Measurements from ENCODE around the gene TAS2R42. TPM values are rescaled to one million over a fixed set of nuclear protein-coding genes. Genes with fewer than 3 reads are reported as not detected.

TAS2R42 gene, protein sequence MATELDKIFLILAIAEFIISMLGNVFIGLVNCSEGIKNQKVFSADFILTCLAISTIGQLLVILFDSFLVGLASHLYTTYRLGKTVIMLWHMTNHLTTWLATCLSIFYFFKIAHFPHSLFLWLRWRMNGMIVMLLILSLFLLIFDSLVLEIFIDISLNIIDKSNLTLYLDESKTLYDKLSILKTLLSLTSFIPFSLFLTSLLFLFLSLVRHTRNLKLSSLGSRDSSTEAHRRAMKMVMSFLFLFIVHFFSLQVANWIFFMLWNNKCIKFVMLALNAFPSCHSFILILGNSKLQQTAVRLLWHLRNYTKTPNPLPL
- total RNA-seq (2012; rRNA removed) = not detected in 2 replicates

DNA sequence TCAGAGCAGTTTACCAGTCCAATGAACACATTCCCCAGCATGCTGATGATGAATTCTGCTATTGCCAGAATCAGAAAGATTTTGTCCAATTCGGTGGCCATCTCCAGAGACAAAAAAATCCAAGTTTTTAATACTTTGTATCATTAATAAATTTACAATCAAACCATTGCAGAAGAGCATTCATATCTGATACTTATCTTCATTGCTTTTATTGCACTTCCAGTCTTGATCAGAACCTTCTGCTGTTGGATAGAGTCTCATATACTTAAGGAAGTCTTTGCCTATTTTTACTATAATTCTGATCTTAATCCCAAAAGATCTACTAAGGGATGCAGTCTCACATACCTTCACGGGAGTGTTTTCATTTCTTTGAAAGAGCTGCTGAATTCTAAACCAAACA is at the start of gene TAS2R42:
TSS of gene TAS2R42 (minus strand) at position 101 of the 400 bp plus-strand sequence. CDS start at position 101, 0 bp downstream.
- Histone ChIP-seq H3K9me3 (replicated peaks; ENCODE audit: low read length) (no peaks in the 10 kb centered on the region), H3K27me3 (ENCODE audit: control insufficient read depth, insufficient read depth, low read length) (no peaks in the 10 kb centered on the region), H3K36me3 (ENCODE audit: insufficient read depth, low read length) (no peaks in the 10 kb centered on the region), H3K4me2 (ENCODE audit: low read length) (no peak within 1 kb of the TSS), H3K9ac (ENCODE audit: low read depth, low read length) (no peak within 1 kb of the TSS), H3K4me3 (ENCODE audit: low read length) (no peak within 1 kb of the TSS), H3K4me1 (ENCODE audit: control insufficient read depth, insufficient read depth, low read length) (no peaks in the 10 kb centered on the region)

DNA sequence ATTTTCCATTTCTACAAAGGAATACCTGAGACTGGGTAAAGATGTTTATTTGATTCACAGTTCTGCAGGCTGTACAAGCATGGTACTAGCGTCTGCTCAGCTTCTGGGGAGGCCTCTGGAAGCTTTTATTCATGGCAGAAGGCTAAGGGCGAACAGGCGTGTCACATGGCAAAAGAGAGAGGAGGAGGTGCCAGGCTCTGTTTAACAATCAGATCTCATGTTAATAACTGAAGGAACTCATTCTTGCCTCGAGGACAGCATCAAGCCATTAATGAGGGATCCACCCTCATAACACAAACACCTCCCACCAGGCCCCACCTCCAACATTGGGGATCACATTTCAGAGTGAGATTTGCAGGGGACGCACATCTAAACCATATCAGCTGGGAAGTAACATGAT is 46.8 kb upstream of the TAS2R42 start:
- Histone ChIP-seq H3K9me3 (replicated peaks; ENCODE audit: low read length) (no peaks in the 10 kb centered on the region), H3K4me2 (ENCODE audit: low read length) (no peak overlapping the region), H3K27me3 (ENCODE audit: control insufficient read depth, insufficient read depth, low read length) (no peaks in the 10 kb centered on the region), H3K9ac (ENCODE audit: low read depth, low read length) (no peak overlapping the region), H3K36me3 (ENCODE audit: insufficient read depth, low read length) (no peaks in the 10 kb centered on the region), H3K4me3 (ENCODE audit: low read length) (no peak overlapping the region), H3K4me1 (ENCODE audit: control insufficient read depth, insufficient read depth, low read length) (no peaks in the 10 kb centered on the region)

DNA sequence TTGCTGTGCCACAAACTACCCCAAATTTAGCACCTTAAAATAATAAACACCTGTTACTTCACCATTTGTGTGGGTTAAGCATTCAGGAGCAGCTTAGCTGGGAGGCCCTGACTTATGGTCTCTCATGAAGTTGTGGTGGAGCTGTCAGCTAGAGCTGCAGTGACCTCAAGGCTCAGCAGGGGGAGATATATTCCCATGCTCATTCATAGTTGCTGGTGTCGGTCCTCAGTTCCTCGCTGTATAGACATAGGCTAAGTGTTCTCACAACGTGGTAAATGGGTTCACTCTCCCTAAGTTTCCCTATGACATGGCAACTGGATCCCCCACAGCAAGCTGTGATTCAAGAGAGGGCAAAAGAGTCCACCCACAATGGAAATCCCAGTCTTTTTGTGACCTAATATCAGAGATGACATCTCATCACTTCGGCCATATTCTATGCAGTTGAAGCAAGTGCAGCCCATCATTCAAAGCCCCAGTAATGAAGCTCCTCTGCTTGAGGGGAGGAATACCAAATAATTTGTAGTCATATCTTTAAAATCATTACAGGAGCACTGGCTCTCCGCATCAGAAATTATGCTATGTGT is 41.7 kb upstream of the TAS2R42 start:
- Histone ChIP-seq H3K9me3 (replicated peaks; ENCODE audit: low read length) (no peaks in the 10 kb centered on the region), H3K4me2 (ENCODE audit: low read length) (no peak overlapping the region)

DNA sequence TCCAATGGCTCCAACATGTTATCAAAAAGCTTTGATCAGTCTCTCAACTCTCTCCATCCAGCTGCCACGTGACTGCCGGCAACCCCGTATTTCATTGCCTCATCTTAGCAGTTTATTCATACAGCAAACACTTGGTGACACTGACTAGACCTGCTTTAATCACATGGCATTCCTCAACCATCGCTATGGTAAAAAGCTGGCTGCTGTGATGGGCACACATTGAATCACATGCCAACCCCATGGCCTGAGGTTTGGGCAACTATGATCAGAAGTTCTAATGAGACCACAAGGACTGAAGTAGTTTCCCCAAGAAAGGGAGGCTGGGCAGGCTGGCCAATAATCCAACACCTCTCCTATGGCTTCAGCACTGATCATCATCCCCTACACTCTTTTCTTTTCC is 40.6 kb upstream of the TAS2R42 start:
- no peaks in the 10 kb centered on the region for H3K9me3 ChIP-seq (replicated peaks; ENCODE audit: low read length)
- no peak overlapping the region for H3K9ac ChIP-seq (ENCODE audit: low read depth, low read length)
- no peaks in the 10 kb centered on the region for H3K4me1 ChIP-seq (ENCODE audit: control insufficient read depth, insufficient read depth, low read length)
- H3K4me3 ChIP-seq (ENCODE audit: low read length) = no peak overlapping the region
- no peaks in the 10 kb centered on the region for H3K27me3 ChIP-seq (ENCODE audit: control insufficient read depth, insufficient read depth, low read length)
- H3K4me2 ChIP-seq (ENCODE audit: low read length) = no peak overlapping the region
- H3K36me3 ChIP-seq (ENCODE audit: insufficient read depth, low read length) = no peaks in the 10 kb centered on the region

More for the DNA sequence above, 41.7 kb upstream of the TAS2R42 start:
- Histone ChIP-seq H3K9ac (ENCODE audit: low read depth, low read length) (no peak overlapping the region), H3K4me3 (ENCODE audit: low read length) (no peak overlapping the region), H3K36me3 (ENCODE audit: insufficient read depth, low read length) (no peaks in the 10 kb centered on the region), H3K27me3 (ENCODE audit: control insufficient read depth, insufficient read depth, low read length) (no peaks in the 10 kb centered on the region), H3K4me1 (ENCODE audit: control insufficient read depth, insufficient read depth, low read length) (no peaks in the 10 kb centered on the region)

DNA sequence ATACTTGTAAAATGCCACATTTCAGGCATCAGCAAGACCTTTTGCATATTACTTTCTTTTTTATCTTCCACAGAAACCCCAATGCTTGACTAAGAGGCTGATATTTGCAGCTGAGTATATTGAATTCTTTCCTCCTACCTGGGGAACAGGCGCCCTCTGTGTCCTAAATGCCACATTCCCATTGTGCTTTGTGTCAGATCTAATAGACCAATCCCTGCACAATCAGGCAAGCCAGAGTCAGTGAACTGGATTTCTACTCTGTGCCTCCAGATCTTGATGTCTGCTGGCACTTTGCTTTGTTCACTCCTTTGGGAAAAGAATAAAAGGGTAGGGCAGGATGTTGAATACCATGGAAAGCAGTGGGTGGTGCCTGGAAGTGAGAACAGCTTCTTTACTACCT is 22.4 kb upstream of the TAS2R42 start:
- Histone ChIP-seq H3K4me1 (ENCODE audit: control insufficient read depth, insufficient read depth, low read length) (no peaks in the 10 kb centered on the region), H3K4me2 (ENCODE audit: low read length) (no peak overlapping the region), H3K4me3 (ENCODE audit: low read length) (no peak overlapping the region), H3K9ac (ENCODE audit: low read depth, low read length) (no peak overlapping the region), H3K27me3 (ENCODE audit: control insufficient read depth, insufficient read depth, low read length) (no peaks in the 10 kb centered on the region), H3K36me3 (ENCODE audit: insufficient read depth, low read length) (no peaks in the 10 kb centered on the region), H3K9me3 (replicated peaks; ENCODE audit: low read length) (no peaks in the 10 kb centered on the region)

DNA sequence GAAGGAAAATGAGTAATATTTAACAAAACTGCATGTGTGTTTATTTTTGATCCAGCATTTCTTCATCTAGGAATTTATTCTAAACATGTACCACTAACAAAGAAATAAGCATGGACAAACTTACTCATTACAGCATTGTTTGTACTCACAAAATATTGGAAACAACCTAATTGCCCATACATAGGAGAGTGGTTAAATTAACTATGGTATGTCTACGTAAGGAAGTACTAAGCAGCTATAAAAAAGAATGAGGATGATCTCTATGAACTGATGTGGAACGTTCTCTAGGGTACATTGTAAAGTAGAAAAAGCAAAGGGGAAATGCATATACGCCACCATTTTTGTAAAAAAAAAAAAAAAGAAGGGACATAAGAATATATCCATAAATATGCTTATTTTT is 17.4 kb upstream of the TAS2R42 start:
- Histone ChIP-seq H3K9me3 (replicated peaks; ENCODE audit: low read length) (no peaks in the 10 kb centered on the region), H3K4me1 (ENCODE audit: control insufficient read depth, insufficient read depth, low read length) (no peaks in the 10 kb centered on the region), H3K4me2 (ENCODE audit: low read length) (no peak overlapping the region), H3K9ac (ENCODE audit: low read depth, low read length) (no peak overlapping the region), H3K4me3 (ENCODE audit: low read length) (no peak overlapping the region), H3K36me3 (ENCODE audit: insufficient read depth, low read length) (no peaks in the 10 kb centered on the region), H3K27me3 (ENCODE audit: control insufficient read depth, insufficient read depth, low read length) (no peaks in the 10 kb centered on the region)

DNA sequence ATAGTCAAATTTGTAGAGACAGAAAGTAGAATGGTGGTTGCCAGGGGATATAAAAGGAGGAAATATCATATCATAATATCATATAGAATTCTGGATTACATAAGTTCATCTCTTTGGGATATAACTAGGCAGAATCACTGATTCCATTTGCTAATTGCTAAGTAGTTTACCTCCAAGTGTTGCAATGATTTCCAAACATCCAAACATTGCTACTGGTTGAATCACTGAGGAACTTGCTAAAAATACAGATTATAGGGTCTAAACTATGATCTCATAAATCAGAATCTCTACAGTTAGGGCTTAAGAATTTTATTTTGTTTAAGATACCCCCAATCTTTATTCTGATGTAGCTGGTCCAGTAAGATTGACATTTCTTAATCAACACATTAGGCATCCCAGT is 16.1 kb upstream of the TAS2R42 start:
- no peak overlapping the region for H3K4me2 ChIP-seq (ENCODE audit: low read length)
- no peaks in the 10 kb centered on the region for H3K27me3 ChIP-seq (ENCODE audit: control insufficient read depth, insufficient read depth, low read length)
- no peaks in the 10 kb centered on the region for H3K4me1 ChIP-seq (ENCODE audit: control insufficient read depth, insufficient read depth, low read length)
- H3K36me3 ChIP-seq (ENCODE audit: insufficient read depth, low read length) = no peaks in the 10 kb centered on the region
- no peak overlapping the region for H3K9ac ChIP-seq (ENCODE audit: low read depth, low read length)
- no peaks in the 10 kb centered on the region for H3K9me3 ChIP-seq (replicated peaks; ENCODE audit: low read length)
- H3K4me3 ChIP-seq (ENCODE audit: low read length) = no peak overlapping the region

DNA sequence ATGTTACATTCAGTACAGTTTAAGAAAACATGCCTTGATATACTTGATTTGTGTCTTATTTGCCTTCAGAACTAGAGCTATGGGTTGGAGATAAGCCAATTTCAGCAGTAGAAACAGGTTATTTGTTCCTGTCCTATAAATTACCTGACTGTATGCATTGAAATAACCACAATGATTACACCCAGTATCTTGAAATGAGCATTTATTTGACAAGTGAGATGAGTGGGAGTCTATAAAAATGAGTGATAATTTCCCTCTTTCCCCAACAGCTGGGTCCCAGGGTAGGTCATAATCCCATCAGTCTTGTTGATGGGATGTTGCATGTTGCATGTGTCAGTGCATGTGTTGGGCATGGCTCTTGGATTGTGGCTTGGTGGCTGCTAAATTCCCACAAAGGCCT is 3.7 kb downstream of the TAS2R42 start:
- Histone ChIP-seq H3K9me3 (replicated peaks; ENCODE audit: low read length) (no peaks in the 10 kb centered on the region), H3K4me1 (ENCODE audit: control insufficient read depth, insufficient read depth, low read length) (no peaks in the 10 kb centered on the region), H3K27me3 (ENCODE audit: control insufficient read depth, insufficient read depth, low read length) (no peaks in the 10 kb centered on the region), H3K9ac (ENCODE audit: low read depth, low read length) (no peak overlapping the region), H3K36me3 (ENCODE audit: insufficient read depth, low read length) (no peaks in the 10 kb centered on the region), H3K4me3 (ENCODE audit: low read length) (no peak overlapping the region), H3K4me2 (ENCODE audit: low read length) (no peak overlapping the region)

DNA sequence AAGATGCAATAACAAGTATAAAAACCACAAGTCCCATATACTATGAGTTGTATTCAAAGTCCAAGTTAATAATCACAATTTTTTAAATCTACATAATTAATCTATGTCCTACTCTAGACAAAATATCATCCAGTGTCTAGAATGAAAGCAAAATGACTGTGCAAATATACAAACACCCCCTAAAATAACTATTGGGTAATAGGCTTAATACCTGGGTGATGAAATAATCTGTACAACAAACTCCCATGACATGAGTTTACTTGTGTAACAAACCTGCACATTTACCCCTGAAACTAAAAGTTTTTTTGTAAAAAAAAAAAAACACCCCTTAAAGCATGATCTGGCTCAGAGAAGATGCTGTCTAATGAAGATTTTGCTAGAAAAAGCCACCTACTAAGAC is 4.2 kb downstream of the TAS2R42 start:
- no peaks in the 10 kb centered on the region for H3K36me3 ChIP-seq (ENCODE audit: insufficient read depth, low read length)
- no peaks in the 10 kb centered on the region for H3K9me3 ChIP-seq (replicated peaks; ENCODE audit: low read length)
- no peak overlapping the region for H3K4me3 ChIP-seq (ENCODE audit: low read length)
- no peaks in the 10 kb centered on the region for H3K27me3 ChIP-seq (ENCODE audit: control insufficient read depth, insufficient read depth, low read length)
- no peaks in the 10 kb centered on the region for H3K4me1 ChIP-seq (ENCODE audit: control insufficient read depth, insufficient read depth, low read length)
- H3K4me2 ChIP-seq (ENCODE audit: low read length) = no peak overlapping the region
- no peak overlapping the region for H3K9ac ChIP-seq (ENCODE audit: low read depth, low read length)

DNA sequence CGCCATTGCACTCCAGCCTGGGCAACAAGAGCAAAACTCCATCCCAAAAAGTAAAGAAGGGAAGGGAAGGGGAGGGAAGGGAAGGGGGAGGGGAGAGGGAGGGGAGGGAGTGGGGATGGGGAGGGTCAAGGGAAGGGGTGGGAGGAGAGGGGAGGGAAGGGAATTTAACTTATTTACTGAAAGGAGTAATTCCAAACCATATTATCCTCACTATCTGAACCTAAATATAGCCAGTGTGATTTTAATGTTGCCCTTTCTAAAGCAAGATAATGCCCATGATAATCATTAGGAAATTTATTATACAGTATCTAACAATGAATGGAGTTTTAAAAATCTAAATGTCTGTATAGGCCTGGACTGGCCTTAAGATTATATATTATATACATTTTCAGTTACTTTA is 8.5 kb downstream of the TAS2R42 start:
- no peaks in the 10 kb centered on the region for H3K27me3 ChIP-seq (ENCODE audit: control insufficient read depth, insufficient read depth, low read length)
- no peak overlapping the region for H3K4me2 ChIP-seq (ENCODE audit: low read length)
- no peak overlapping the region for H3K9ac ChIP-seq (ENCODE audit: low read depth, low read length)
- H3K36me3 ChIP-seq (ENCODE audit: insufficient read depth, low read length) = no peaks in the 10 kb centered on the region
- H3K4me1 ChIP-seq (ENCODE audit: control insufficient read depth, insufficient read depth, low read length) = no peaks in the 10 kb centered on the region
- H3K9me3 ChIP-seq (replicated peaks; ENCODE audit: low read length) = no peaks in the 10 kb centered on the region
- H3K4me3 ChIP-seq (ENCODE audit: low read length) = no peak overlapping the region

DNA sequence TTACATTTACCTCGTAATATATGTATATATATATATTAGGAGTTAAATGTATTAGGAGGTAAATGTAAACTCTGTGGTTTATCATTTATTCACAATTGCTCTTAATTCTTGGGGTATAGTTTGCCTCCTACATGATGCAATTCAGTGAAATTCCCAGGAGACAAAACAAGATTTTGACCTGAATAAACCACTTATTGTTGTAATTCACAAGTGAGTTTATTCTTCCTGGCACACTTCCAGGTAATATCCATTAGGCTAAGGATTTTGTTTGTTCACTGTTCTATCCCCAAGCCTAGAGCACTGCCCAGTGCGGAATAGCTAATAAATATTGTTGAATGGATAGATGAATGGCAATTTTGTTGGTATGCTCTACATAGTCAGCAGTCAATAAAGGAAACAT is 12.7 kb downstream of the TAS2R42 start:
- peaks cover 5% of the 10 kb centered on the region for H3K4me1 ChIP-seq (ENCODE audit: control insufficient read depth, insufficient read depth, low read length)
- no peaks in the 10 kb centered on the region for H3K27me3 ChIP-seq (ENCODE audit: control insufficient read depth, insufficient read depth, low read length)

More for the DNA sequence above, 12.7 kb downstream of the TAS2R42 start:
- no peak overlapping the region for H3K4me2 ChIP-seq (ENCODE audit: low read length)
- no peak overlapping the region for H3K9ac ChIP-seq (ENCODE audit: low read depth, low read length)
- H3K36me3 ChIP-seq (ENCODE audit: insufficient read depth, low read length) = no peaks in the 10 kb centered on the region
- H3K4me3 ChIP-seq (ENCODE audit: low read length) = no peak overlapping the region
- H3K9me3 ChIP-seq (replicated peaks; ENCODE audit: low read length) = no peaks in the 10 kb centered on the region
